GM20000 (cell line): ENCODE results near the gene QRICH2.
"Not testable (repeated sequence)": the region's sequence is repeated elsewhere in the genome, so short reads cannot be mapped to it uniquely, and the experiment has no call there.

Experiments used
- DNase-seq: peaks from one replicate; pipeline ENCODE4 v3.0.0; 2012; ENCODE audit warnings: low spot score
- CTCF ChIP-seq: IDR thresholded peaks from 2 replicates; pipeline ENCODE4 v1.5.1; 2012; ENCODE audit warnings: mild to moderate bottlenecking, control low read depth; ENCODE audit errors: extremely low read depth, missing control alignments

The QRICH2 gene

GRCh38 chr17:76270770-76271668, 37.1 kb downstream of the QRICH2 start:
- no peak for TF ChIP-seq CTCF
- DNase-seq, result no peak

GRCh38 chr17:76270127-76270592, 37.9 kb downstream of the QRICH2 start:
- TF ChIP-seq CTCF, result no peak
- DNase-seq, result peak; percentile 58

GRCh38 chr17:76268991-76269981, 38.8 kb downstream of the QRICH2 start:
- DNase-seq, result no peak
- no peak for TF ChIP-seq CTCF

GRCh38 chr17:76268015-76268749, 39.9 kb downstream of the QRICH2 start:
- no peak for TF ChIP-seq CTCF
- peak; percentile 70 for DNase-seq

GRCh38 chr17:76267581-76268001, 40.5 kb downstream of the QRICH2 start:
- DNase-seq, result not testable (repeated sequence)

DNA sequence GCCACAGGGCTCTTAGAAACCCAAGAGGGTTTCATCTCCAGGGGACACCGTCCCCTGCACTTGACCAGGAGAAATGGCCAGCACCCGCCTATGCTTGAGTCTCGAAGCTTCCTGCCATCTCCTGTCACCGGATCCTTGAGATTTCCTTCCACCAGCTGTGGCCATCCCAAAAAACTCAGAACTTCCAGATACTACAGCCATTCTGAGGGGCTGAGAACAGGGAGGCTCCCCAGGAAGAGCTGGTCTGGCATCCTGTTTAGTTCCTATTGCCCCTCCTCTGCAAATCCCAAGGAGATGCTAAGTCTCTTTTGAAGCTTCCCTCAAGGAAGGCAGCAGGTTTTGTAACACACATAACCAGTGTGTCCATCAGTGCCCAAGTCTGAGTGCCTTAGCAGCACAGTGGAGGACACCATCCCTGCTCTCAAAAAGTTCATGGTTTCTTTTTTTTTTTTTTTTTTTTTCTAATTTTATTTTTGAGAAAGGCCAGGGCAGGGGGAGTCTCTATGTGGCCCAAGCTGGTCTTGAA, 41.0 kb downstream of the QRICH2 start:
- no peak for TF ChIP-seq CTCF
- no peak for DNase-seq
